Femur (tissue), 1 donor: ENCODE data around the gene ZXDB.
"Not testable (repeated sequence)": the region's sequence is repeated elsewhere in the genome, so short reads cannot be mapped to it uniquely, and the experiment has no call there.

Source experiments
- DNase-seq: peaks from one replicate; pipeline ENCODE4 v3.0.0-alpha.2; 2017

The ZXDB gene

GRCh38 chrX:57591284-57592159, at the start of gene ZXDB:
Gene ZXDB, plus strand, starts transcription at chrX:57592011. Its CDS starts 38 bp downstream, at chrX:57592049.
- not testable (repeated sequence) for DNase-seq

GRCh38 chrX:57565198-57565597, 26.6 kb upstream of the ZXDB start:
- no peak for DNase-seq

GRCh38 chrX:57573754-57574153, 18.1 kb upstream of the ZXDB start:
- no peak for DNase-seq

GRCh38 chrX:57582948-57583347, 8.9 kb upstream of the ZXDB start:
- DNase-seq, result not testable (repeated sequence)

GRCh38 chrX:57583477-57583876, 8.3 kb upstream of the ZXDB start:
- DNase-seq, result no peak

- DNase-seq, result no peak
Measured at GRCh38 chrX:57586360-57586759, 5.5 kb upstream of the ZXDB start.

GRCh38 chrX:57587062-57587461, 4.7 kb upstream of the ZXDB start:
- DNase-seq, result no peak

- no peak for DNase-seq
Measured at GRCh38 chrX:57587607-57588006, 4.2 kb upstream of the ZXDB start.

- DNase-seq, result peak; percentile 32
Measured at GRCh38 chrX:57592160-57592893, 516 bp downstream of the ZXDB start.

GRCh38 chrX:57592894-57593215, 1.0 kb downstream of the ZXDB start:
- DNase-seq, result not testable (repeated sequence)

- no peak for DNase-seq
Measured at GRCh38 chrX:57595381-57595811, 3.6 kb downstream of the ZXDB start.

GRCh38 chrX:57596109-57596508, 4.3 kb downstream of the ZXDB start:
- no peak for DNase-seq

- no peak for DNase-seq
Measured at GRCh38 chrX:57596516-57596915, 4.7 kb downstream of the ZXDB start.

GRCh38 chrX:57607295-57608187, 15.7 kb downstream of the ZXDB start:
- DNase-seq, result no peak

- not testable (repeated sequence) for DNase-seq
Measured at GRCh38 chrX:57613351-57613750, 21.5 kb downstream of the ZXDB start.

GRCh38 chrX:57629438-57629837, 37.6 kb downstream of the ZXDB start:
- not testable (repeated sequence) for DNase-seq

GRCh38 chrX:57640674-57641016, 48.8 kb downstream of the ZXDB start:
- no peak for DNase-seq

- no peak for DNase-seq
Measured at GRCh38 chrX:57641338-57641737, 49.5 kb downstream of the ZXDB start.

- no peak for DNase-seq
Measured at GRCh38 chrX:57643698-57644097, 51.9 kb downstream of the ZXDB start.

- no peak for DNase-seq
Measured at GRCh38 chrX:57647020-57647419, 55.2 kb downstream of the ZXDB start.
